K562 (cell line): Measurements from ENCODE around the gene ANKRD34B. TPM values are rescaled to one million over a fixed set of nuclear protein-coding genes. Genes with fewer than 3 reads are reported as not detected.

ENCODE experiments used
- ATAC-seq: fragments of 200-7000 bp; cut with Tn5 transposase; 3 replicates; pipeline ENCODE4 v1.9.1; 2020; ENCODE audit warnings: moderate library complexity
- BruUV-seq: library from RNA; stranded (reverse); fragments of 400-500 nt; replicated peaks from 2 replicates; lab custom pipeline; 2021; lab: Mats Ljungman, UMichigan
- CTCF ChIA-PET: fragments of 300-600 bp; formaldehyde crosslinking; extraction: SDS; loops from one replicate; lab custom pipeline; 2021; ENCODE audit warnings: low intra/inter-chr PET ratio; lab: Yijun Ruan, JAX
- POLR2A ChIA-PET: fragments of 300-600, 350-650 bp; sonication (Branson Sonifier 250); formaldehyde crosslinking; extraction: SDS; loops from one replicate; lab custom pipeline; 2021; ENCODE audit warnings: antibody characterized with exemption, inconsistent platforms; lab: Yijun Ruan, JAX
- DNase-seq, 4 experiments: peaks; one replicate each; pipeline versions ENCODE4 v3.0.0 to v3.0.0-alpha.2; 2011 to 2018; ENCODE audit warnings: low spot score in 3 of 4, mixed read lengths in 3 of 4; ENCODE audit errors: extremely low read depth in 1 of 4
- FAIRE-seq: peaks from 2 replicates; lab custom pipeline; 2011; peaks lifted over from hg19 to GRCh38; lab: Jason Lieb, UNC
- H2AFZ ChIP-seq: 2 replicates; pipeline ENCODE4 v1.6.0; 2011; ENCODE audit warnings: low read depth, low read length, control low read depth, inconsistent platforms
- H3K27ac ChIP-seq: fragments of 200-600 bp; 3 replicates; pipeline ENCODE4 v1.8.0; 2011; ENCODE audit warnings: low read depth, mild to moderate bottlenecking, control low read depth, inconsistent platforms, low read length, moderate library complexity, mixed read lengths; ENCODE audit errors: extremely low read depth
- H3K27me3 ChIP-seq, 2 experiments: fragments of 300-600 bp in 1 of 2; 2 replicates in 1 of 2; 3 replicates in 1 of 2; pipeline versions ENCODE4 v1.6.0 to v1.8.0; 2011; ENCODE audit warnings: inconsistent platforms in 2 of 2, low read length in 2 of 2, mild to moderate bottlenecking in 1 of 2, mixed read lengths in 1 of 2, moderate library complexity in 1 of 2; ENCODE audit not compliant: control insufficient read depth in 2 of 2, insufficient read depth in 2 of 2
- H3K36me3 ChIP-seq: fragments of 300-600 bp; 3 replicates; pipeline ENCODE4 v1.8.0; 2011; ENCODE audit warnings: mild to moderate bottlenecking, low read length, inconsistent platforms; ENCODE audit not compliant: control insufficient read depth, insufficient read depth
- H3K4me1 ChIP-seq, 2 experiments: fragments of 200-600 bp in 1 of 2; replicated peaks in 1 of 2; 2 replicates in 1 of 2; 3 replicates in 1 of 2; pipeline versions ENCODE4 v1.5.1 to v1.8.0; 2011; ENCODE audit warnings: inconsistent platforms in 2 of 2, low read length in 2 of 2, mild to moderate bottlenecking in 1 of 2, mixed read lengths in 1 of 2, moderate library complexity in 1 of 2; ENCODE audit not compliant: control insufficient read depth in 2 of 2, insufficient read depth in 2 of 2
- H3K4me2 ChIP-seq: 2 replicates; pipeline ENCODE4 v1.6.1; 2011; ENCODE audit warnings: low read length, control low read depth, inconsistent platforms, mixed read lengths; ENCODE audit not compliant: insufficient read depth
- H3K4me3 ChIP-seq: fragments of 200-600 bp; sonication (generic), shearing (Covaris generic); 2 replicates; pipeline ENCODE4 v1.5.1; 2016; ENCODE audit warnings: control low read depth, inconsistent platforms
- H3K79me2 ChIP-seq: fragments of 200-600 bp; 3 replicates; pipeline ENCODE4 v1.8.0; 2011; ENCODE audit warnings: low read length, inconsistent platforms; ENCODE audit not compliant: control insufficient read depth, insufficient read depth
- H3K9ac ChIP-seq, 2 experiments: 2 replicates each; pipeline versions ENCODE4 v1.6.0 to v1.6.1; 2011; ENCODE audit warnings: low read depth in 2 of 2, low read length in 2 of 2, control low read depth in 1 of 2, inconsistent platforms in 1 of 2, mild to moderate bottlenecking in 1 of 2, mixed read lengths in 1 of 2; ENCODE audit not compliant: insufficient read depth in 1 of 2
- H3K9me1 ChIP-seq: one replicate; pipeline ENCODE4 v1.6.0; 2011; ENCODE audit warnings: inconsistent platforms, mild to moderate bottlenecking, low read length, moderate library complexity; ENCODE audit not compliant: control insufficient read depth, insufficient read depth
- H3K9me3 ChIP-seq: replicated peaks from 2 replicates; pipeline ENCODE4 v1.5.1; 2011; ENCODE audit warnings: low read depth, low read length, inconsistent platforms; ENCODE audit not compliant: control insufficient read depth, insufficient read depth
- H4K20me1 ChIP-seq: replicated peaks from 2 replicates; pipeline ENCODE4 v1.6.1; 2011; ENCODE audit warnings: low read length, inconsistent platforms, mixed read lengths; ENCODE audit not compliant: control insufficient read depth, insufficient read depth
- LCOR ChIP-seq: sonication (generic); formaldehyde crosslinking; IDR thresholded peaks from 2 replicates; pipeline ENCODE4 v1.8.0; 2022; ENCODE audit warnings: mild to moderate bottlenecking, missing genetic modification reagents
- SPI1 ChIP-seq: IDR thresholded peaks from 2 replicates; pipeline ENCODE4 v1.6.1; 2011; ENCODE audit warnings: low read depth, low read length, control low read depth, borderline replicate concordance
- ZNF277 ChIP-seq: fragments of 250-450 bp; sonication (Bioruptor Pico); IDR thresholded peaks from 2 replicates; pipeline ENCODE4 v1.8.0; 2022; ENCODE audit warnings: inconsistent platforms, mild to moderate bottlenecking, moderate library complexity, borderline replicate concordance
- ZNF780A ChIP-seq: fragments of 250-450 bp; sonication (Bioruptor Pico); IDR thresholded peaks from 2 replicates; pipeline ENCODE4 v1.5.0; 2021; ENCODE audit warnings: mild to moderate bottlenecking
- WGBS: fragments of 100-300 bp; shearing (Covaris generic); methylation state at CpG from one replicate; pipeline ENCODE4 v1.1.6; 2016; ENCODE audit warnings: low coverage, mixed read lengths; ENCODE audit not compliant: insufficient coverage; ENCODE audit errors: missing lambda C conversion rate; 5-methylcytosine and 5-hydroxymethylcytosine counted together
- in situ Hi-C: fragments of 300-500 bp; cut with MboI; formaldehyde crosslinking; loops from 4 replicates; pipeline ENCODE4 v1.15.0; 2018; ENCODE audit warnings: inconsistent platforms, mixed read lengths
- intact Hi-C: fragments of 100-400 bp; cut with micrococcal nuclease; formaldehyde crosslinking; loops from 2 replicates; pipeline ENCODE4 v1.14.2; 2022
- polyA plus RNA-seq, 8 experiments: library from polyadenylated mRNA; depleted of rRNA in 4 of 8; stranded (reverse) in 5 of 8; unstranded in 3 of 8; fragments of >200 nt; fragmentation: Nextera tagmentation in 2 of 8; fragmentation: Illumina TruSeq in 1 of 8; extraction: Ambion mirVana in 2 of 8; extraction: Trizol in 1 of 8; gene quantifications; 2 replicates each; pipeline versions ENCODE4 v1.2.1 to v1.2.3, GENCODE V29; 2011 to 2014; ENCODE audit warnings: inconsistent platforms in 1 of 8, missing spikeins in 1 of 8
- small RNA-seq: library from RNA; depleted of rRNA; stranded (forward); fragments of <200 nt; gene quantifications from one replicate; pipeline ENCODE3, GENCODE V24; 2014
- total RNA-seq, 7 experiments: library from RNA; depleted of rRNA in 6 of 7; stranded (reverse); fragments of >200 nt in 6 of 7; fragmentation: Illumina TruSeq in 2 of 7; extraction: Trizol in 2 of 7; gene quantifications; 2 replicates each; pipeline versions ENCODE4 v1.2.1 to v1.2.3, GENCODE V29; 2011 to 2021; ENCODE audit warnings: low replicate concordance in 1 of 7

The ANKRD34B gene
- total and polyA plus RNA-seq, 9 of the 15 experiments (the other 6 are each of a cell fraction or from before 2014, with no cell fraction given) = not detected

GRCh38 chr5:80507663-80508062 lies 62.4 kb downstream of the ANKRD34B start:
- DNase-seq (no peak), FAIRE-seq (no peak), ATAC-seq (no peak)
- Histone ChIP-seq H3K4me1 (no peaks in the 10 kb centered on the region), H3K4me3 (no peak overlapping the region), H2AFZ (no peak overlapping the region), H4K20me1 (no peaks in the 10 kb centered on the region), H3K27me3 (peaks cover 5 to 11% of the 10 kb centered on the region in 2 experiments; a peak in 3 of 5 replicates), H3K9me3 (no peaks in the 10 kb centered on the region), H3K36me3 (no peaks in the 10 kb centered on the region), H3K4me2 (no peak overlapping the region), H3K79me2 (no peaks in the 10 kb centered on the region), H3K9ac (no peak overlapping the region), H3K9me1 (no peaks in the 10 kb centered on the region), H3K27ac (no peak overlapping the region)
- intact Hi-C loops (no loop called here), in situ Hi-C loops (no loop called here)
- POLR2A ChIA-PET = interaction anchor here (0.8 kb wide), 1 partner anchor 65 kb away, joined by 5 read pairs; no protein-coding TSS in a partner anchor
- BruUV-seq = no TSS peak
- TF ChIP-seq SPI1 = peak; percentile 52; the same call in 1 of the 2 replicates
- TF ChIP-seq ZNF277 (CRISPR knock-in tag) = no peak
- TF ChIP-seq LCOR (CRISPR knock-in tag) = no peak
- TF ChIP-seq ZNF780A (CRISPR knock-in tag) = no peak
- CTCF ChIA-PET = no interaction called here
- 3% methylated on average over 3 of the region's 3 CpGs for WGBS

Small RNAs within 50 kb of the gene (small RNA-seq; reads per million reads assigned to genes)
- gene DBIP2 = not detected

Other genes with a start within 250 kb of the ANKRD34B start
- gene ZFYVE16, start 162.2 kb downstream of the ANKRD34B start, total RNA-seq (2014; rRNA removed) = 7.4 TPM in 2 replicates
- gene ZFYVE16, start 162.2 kb downstream of the ANKRD34B start, total RNA-seq (2014; rRNA removed; fragmentation: Illumina TruSeq; extraction: Trizol) = 18.8 and 20.1 TPM in 2 replicates
- gene ZFYVE16, start 162.2 kb downstream of the ANKRD34B start, total RNA-seq (2015; rRNA removed; fragmentation: Illumina TruSeq; extraction: Trizol) = 16.1 and 17.8 TPM in 2 replicates
- 18.9 and 22.0 TPM in 2 replicates for gene ZFYVE16, start 162.2 kb downstream of the ANKRD34B start, total RNA-seq (2021)
- gene ZFYVE16, start 162.2 kb downstream of the ANKRD34B start, polyA plus RNA-seq (2011; rRNA removed) = 10.4 and 12.5 TPM in 2 replicates
- 10.8 and 12.1 TPM in 2 replicates for gene ZFYVE16, start 162.2 kb downstream of the ANKRD34B start, polyA plus RNA-seq (2014; fragmentation: Illumina TruSeq; extraction: Trizol)
- gene ZFYVE16, start 162.2 kb downstream of the ANKRD34B start, polyA plus RNA-seq (2014; fragmentation: Nextera tagmentation; extraction: Ambion mirVana) = 1 to 10 TPM; 6.0 to 8.4 TPM
- gene ZFYVE16, start 162.2 kb downstream of the ANKRD34B start, polyA plus RNA-seq (2014; rRNA removed) = 8.7 and 13.4 TPM in 2 replicates
- gene FAM151B, start 82.2 kb downstream of the ANKRD34B start, total RNA-seq (2014; rRNA removed) = 0.18 TPM in 1 of 2 replicates, not detected in the other
- gene FAM151B, start 82.2 kb downstream of the ANKRD34B start, total RNA-seq (2014; rRNA removed; fragmentation: Illumina TruSeq; extraction: Trizol) = 0.16 and 0.25 TPM in 2 replicates
- gene FAM151B, start 82.2 kb downstream of the ANKRD34B start, total RNA-seq (2015; rRNA removed; fragmentation: Illumina TruSeq; extraction: Trizol) = 0.26 TPM in 1 of 2 replicates, not detected in the other
- 0.22 TPM in 1 of 2 replicates, not detected in the other for gene FAM151B, start 82.2 kb downstream of the ANKRD34B start, total RNA-seq (2021)
- gene FAM151B, start 82.2 kb downstream of the ANKRD34B start, polyA plus RNA-seq (2011; rRNA removed) = 0.17 and 0.35 TPM in 2 replicates
- 0.21 and 0.24 TPM in 2 replicates for gene FAM151B, start 82.2 kb downstream of the ANKRD34B start, polyA plus RNA-seq (2014; fragmentation: Illumina TruSeq; extraction: Trizol)
- under 1 TPM in 1 of 2 experiments, not detected in 1; 0.10 TPM for gene FAM151B, start 82.2 kb downstream of the ANKRD34B start, polyA plus RNA-seq (2014; fragmentation: Nextera tagmentation; extraction: Ambion mirVana)
- 0.08 and 0.46 TPM in 2 replicates for gene FAM151B, start 82.2 kb downstream of the ANKRD34B start, polyA plus RNA-seq (2014; rRNA removed)
- 9.3 and 11.1 TPM in 2 replicates for gene MSH3, start 84.4 kb upstream of the ANKRD34B start, total RNA-seq (2014; rRNA removed)
- 16.3 and 19.6 TPM in 2 replicates for gene MSH3, start 84.4 kb upstream of the ANKRD34B start, total RNA-seq (2014; rRNA removed; fragmentation: Illumina TruSeq; extraction: Trizol)
- 15.4 and 17.2 TPM in 2 replicates for gene MSH3, start 84.4 kb upstream of the ANKRD34B start, total RNA-seq (2015; rRNA removed; fragmentation: Illumina TruSeq; extraction: Trizol)
- gene MSH3, start 84.4 kb upstream of the ANKRD34B start, total RNA-seq (2021) = 14.3 and 14.9 TPM in 2 replicates
- gene MSH3, start 84.4 kb upstream of the ANKRD34B start, polyA plus RNA-seq (2011; rRNA removed) = 10.7 and 13.2 TPM in 2 replicates
- 11.5 and 14.5 TPM in 2 replicates for gene MSH3, start 84.4 kb upstream of the ANKRD34B start, polyA plus RNA-seq (2014; fragmentation: Illumina TruSeq; extraction: Trizol)
- gene MSH3, start 84.4 kb upstream of the ANKRD34B start, polyA plus RNA-seq (2014; fragmentation: Nextera tagmentation; extraction: Ambion mirVana) = 1 to 10 TPM; 3.9 to 5.3 TPM
- 7.8 and 7.9 TPM in 2 replicates for gene MSH3, start 84.4 kb upstream of the ANKRD34B start, polyA plus RNA-seq (2014; rRNA removed)
- gene DHFR, start 84.7 kb upstream of the ANKRD34B start, total RNA-seq (2014; rRNA removed) = 68.3 and 70.4 TPM in 2 replicates
- gene DHFR, start 84.7 kb upstream of the ANKRD34B start, total RNA-seq (2014; rRNA removed; fragmentation: Illumina TruSeq; extraction: Trizol) = 106 and 111 TPM in 2 replicates
- gene DHFR, start 84.7 kb upstream of the ANKRD34B start, total RNA-seq (2015; rRNA removed; fragmentation: Illumina TruSeq; extraction: Trizol) = 92.2 and 103 TPM in 2 replicates
- 76.1 and 76.4 TPM in 2 replicates for gene DHFR, start 84.7 kb upstream of the ANKRD34B start, total RNA-seq (2021)
- gene DHFR, start 84.7 kb upstream of the ANKRD34B start, polyA plus RNA-seq (2011; rRNA removed) = 106 and 139 TPM in 2 replicates
- gene DHFR, start 84.7 kb upstream of the ANKRD34B start, polyA plus RNA-seq (2014; fragmentation: Illumina TruSeq; extraction: Trizol) = 131 and 176 TPM in 2 replicates
- 10 to 100 TPM; 45.6 to 80.6 TPM for gene DHFR, start 84.7 kb upstream of the ANKRD34B start, polyA plus RNA-seq (2014; fragmentation: Nextera tagmentation; extraction: Ambion mirVana)
- 97.7 and 101 TPM in 2 replicates for gene DHFR, start 84.7 kb upstream of the ANKRD34B start, polyA plus RNA-seq (2014; rRNA removed)